SK-N-SH (cell line): Measurements from ENCODE around the gene TFF1. TPM values are rescaled to one million over a fixed set of nuclear protein-coding genes. Genes with fewer than 3 reads are reported as not detected.

ENCODE experiments used
- CTCF ChIA-PET: fragments of 300-600, 350-600 bp; formaldehyde crosslinking; extraction: SDS; loops from one replicate; lab custom pipeline; 2021; lab: Yijun Ruan, JAX
- POLR2A ChIA-PET: fragments of 350-600 bp; sonication (Branson Sonifier 250); formaldehyde crosslinking; extraction: SDS; loops from one replicate; lab custom pipeline; 2020; ENCODE audit warnings: antibody characterized with exemption, inconsistent platforms; lab: Yijun Ruan, JAX
- DNase-seq: peaks from one replicate; pipeline ENCODE4 v3.0.0; 2012
- H2AFZ ChIP-seq: fragments of 200-600 bp; sonication (generic); 2 replicates; pipeline ENCODE4 v1.8.1; 2016; ENCODE audit warnings: antibody characterized with exemption, mild to moderate bottlenecking, low read depth
- H3F3A ChIP-seq: fragments of 200-600 bp; sonication (generic); replicated peaks from 2 replicates; pipeline ENCODE3; 2016; ENCODE audit warnings: antibody characterized with exemption, mild to moderate bottlenecking; ENCODE audit not compliant: insufficient read depth
- H3K27ac ChIP-seq, 2 experiments: fragments of 200-500 bp in 1 of 2; fragments of 200-600 bp in 1 of 2; sonication (Bioruptor generic) in 1 of 2; sonication (generic), shearing (Covaris generic) in 1 of 2; 2 replicates each; pipeline versions ENCODE4 v1.5.1 to v1.6.1; 2014 to 2016; ENCODE audit warnings: low read depth in 2 of 2, inconsistent platforms in 1 of 2, low read length in 1 of 2, mild to moderate bottlenecking in 1 of 2, mixed read lengths in 1 of 2
- H3K27me3 ChIP-seq: fragments of 200-600 bp; sonication (generic), shearing (Covaris generic); 2 replicates; pipeline ENCODE4 v1.6.1; 2016; ENCODE audit warnings: mixed run types; ENCODE audit not compliant: insufficient read depth
- H3K36me3 ChIP-seq, 2 experiments: fragments of 200-500 bp in 1 of 2; fragments of 200-600 bp in 1 of 2; sonication (Bioruptor generic) in 1 of 2; sonication (generic) in 1 of 2; replicated peaks in 1 of 2; 2 replicates each; pipeline versions ENCODE3 to v1.5.1; 2014 to 2016; ENCODE audit warnings: low read length in 1 of 2, mild to moderate bottlenecking in 1 of 2; ENCODE audit not compliant: insufficient read depth in 2 of 2, control insufficient read depth in 1 of 2
- H3K4me1 ChIP-seq, 2 experiments: fragments of 200-500 bp in 1 of 2; fragments of 200-600 bp in 1 of 2; sonication (Bioruptor generic) in 1 of 2; sonication (generic), shearing (Covaris generic) in 1 of 2; 2 replicates each; pipeline versions ENCODE4 v1.5.1 to v1.6.1; 2014 to 2016; ENCODE audit warnings: low read depth in 1 of 2, low read length in 1 of 2, mixed run types in 1 of 2; ENCODE audit not compliant: insufficient read depth in 2 of 2, control insufficient read depth in 1 of 2
- H3K4me2 ChIP-seq: fragments of 200-600 bp; sonication (generic), shearing (Covaris generic); 2 replicates; pipeline ENCODE4 v1.6.1; 2017; ENCODE audit warnings: mixed run types
- H3K4me3 ChIP-seq, 2 experiments: fragments of 200-500 bp in 1 of 2; fragments of 200-600 bp in 1 of 2; sonication (Bioruptor generic) in 1 of 2; sonication (generic), shearing (Covaris generic) in 1 of 2; 2 replicates each; pipeline versions ENCODE4 v1.5.1 to v1.8.1; 2014 to 2016; ENCODE audit warnings: low read depth in 2 of 2, inconsistent platforms in 1 of 2, low read length in 1 of 2, mild to moderate bottlenecking in 1 of 2, mixed read lengths in 1 of 2, moderate library complexity in 1 of 2
- H3K79me2 ChIP-seq: fragments of 200-600 bp; sonication (generic); 2 replicates; pipeline ENCODE4 v1.8.1; 2017; ENCODE audit warnings: mild to moderate bottlenecking; ENCODE audit not compliant: insufficient read depth
- H3K9ac ChIP-seq: fragments of 200-600 bp; sonication (generic); 2 replicates; pipeline ENCODE4 v1.6.1; 2017; ENCODE audit warnings: mixed run types
- H3K9me2 ChIP-seq: fragments of 200-600 bp; sonication (generic); 2 replicates; pipeline ENCODE4 v1.6.1; 2017; ENCODE audit warnings: mixed run types
- H3K9me3 ChIP-seq: fragments of 200-600 bp; sonication (generic); 2 replicates; pipeline ENCODE4 v1.6.1; 2017; ENCODE audit warnings: mixed run types, mild to moderate bottlenecking, moderate library complexity
- H4K20me1 ChIP-seq: fragments of 200-600 bp; sonication (generic); 2 replicates; pipeline ENCODE4 v1.6.1; 2017; ENCODE audit warnings: mild to moderate bottlenecking, mixed run types; ENCODE audit not compliant: insufficient read depth
- CTCF ChIP-seq: fragments of 200-600 bp; sonication (generic); IDR thresholded peaks from 2 replicates; pipeline ENCODE4 v1.6.1; 2017; ENCODE audit warnings: antibody characterized with exemption, mild to moderate bottlenecking, moderate library complexity
- ELF1 ChIP-seq: IDR thresholded peaks from 2 replicates; pipeline ENCODE4 v1.4.0; 2012
- FOXM1 ChIP-seq: IDR thresholded peaks from 2 replicates; pipeline ENCODE4 v1.4.0; 2012; ENCODE audit warnings: low read depth, mild to moderate bottlenecking
- GATA2 ChIP-seq: sonication (generic); formaldehyde crosslinking; IDR thresholded peaks from 2 replicates; pipeline ENCODE4 v1.5.0; 2020; ENCODE audit warnings: mild to moderate bottlenecking, missing genetic modification reagents
- IRF3 ChIP-seq: fragments of 150-350 bp; IDR thresholded peaks from 2 replicates; pipeline ENCODE4 v1.6.1; 2016; ENCODE audit warnings: mild to moderate bottlenecking, low read depth, low read length
- JUND ChIP-seq: IDR thresholded peaks from 2 replicates; pipeline ENCODE4 v1.4.0; 2012
- PBX3 ChIP-seq: IDR thresholded peaks from 2 replicates; pipeline ENCODE4; 2012
- REST ChIP-seq: IDR thresholded peaks from 2 replicates; pipeline ENCODE4 v1.6.1; 2012; ENCODE audit warnings: mild to moderate bottlenecking, low read depth, low read length, moderate library complexity
- SMC3 ChIP-seq: IDR thresholded peaks from 2 replicates; pipeline ENCODE4 v1.6.1; 2012; ENCODE audit warnings: low read depth, low read length, improper control_type of control experiment
- TCF12 ChIP-seq: IDR thresholded peaks from 2 replicates; pipeline ENCODE4 v1.4.0; 2012
- ZBTB33 ChIP-seq: IDR thresholded peaks from 2 replicates; pipeline ENCODE4 v1.4.0; 2012; ENCODE audit warnings: low read depth, borderline replicate concordance
- WGBS: methylation state at CpG from one replicate; pipeline ENCODE4 v1.1.6; 2017; ENCODE audit warnings: low lambda C conversion rate; 5-methylcytosine and 5-hydroxymethylcytosine counted together
- polyA plus RNA-seq, 3 experiments: library from polyadenylated mRNA; depleted of rRNA; stranded (reverse); fragments of >200 nt; gene quantifications; 2 replicates each; pipeline ENCODE4 v1.2.3, GENCODE V29; 2012

Gene TFF1
- polyA plus RNA-seq, 1 of the 3 experiments (the other 2 are of a cell fraction): not detected

- H3K9me2 ChIP-seq: no peaks in the 10 kb centered on the region
- H3K79me2 ChIP-seq: no peaks in the 10 kb centered on the region
- H4K20me1 ChIP-seq: no peaks in the 10 kb centered on the region
- POLR2A ChIA-PET: no interaction called here
- no peak overlapping the region for H3K4me3 ChIP-seq
- no peak overlapping the region for H3K4me2 ChIP-seq
- no peaks in the 10 kb centered on the region for H3K27me3 ChIP-seq
- WGBS: 7% methylated on average over 3 of the region's 3 CpGs
- H2AFZ ChIP-seq: no peak overlapping the region
- no peaks in the 10 kb centered on the region; the same call in 1 of the 2 replicates for H3K9me3 ChIP-seq
- H3K9ac ChIP-seq: no peak overlapping the region
- no peak for TF ChIP-seq ELF1
- TF ChIP-seq TCF12: no peak
- no peak for TF ChIP-seq REST
- TF ChIP-seq JUND: no peak
- TF ChIP-seq SMC3: no peak
- no peak for TF ChIP-seq IRF3
- no peak for TF ChIP-seq ZBTB33
- no peak for TF ChIP-seq PBX3
- no peak for TF ChIP-seq GATA2 (CRISPR knock-in tag)
- TF ChIP-seq CTCF: no peak
- no peak for TF ChIP-seq FOXM1
- TF ChIP-seq, all 33 proteins: peak for 0
- CTCF ChIA-PET: no interaction called here
- no peaks in the 10 kb centered on the region for H3F3A ChIP-seq
- no peaks in the 10 kb centered on the region for H3K4me1 ChIP-seq
- DNase-seq: no peak
- H3K27ac ChIP-seq: no peak overlapping the region
- H3K36me3 ChIP-seq: no peaks in the 10 kb centered on the region
Measured at GRCh38 chr21:42357307-42357706, 9.0 kb downstream of the TFF1 start.
